OCI-LY3 (cell line): ENCODE data around the gene CNN2.

ENCODE experiments used
- H2AFZ ChIP-seq: fragments of 200-600, 300-600 bp; shearing (Covaris generic); 2 replicates; pipeline ENCODE4 v1.6.0; 2014; ENCODE audit warnings: antibody characterized with exemption, low read depth, low read length
- H3K27ac ChIP-seq: fragments of 200-600, 300-600 bp; sonication (generic); 2 replicates; pipeline ENCODE4 v1.5.1; 2014; ENCODE audit warnings: mild to moderate bottlenecking, low read length, moderate library complexity, mixed read lengths
- H3K27me3 ChIP-seq: fragments of 200-600, 300-600 bp; sonication (generic); 2 replicates; pipeline ENCODE4 v1.6.1; 2014; ENCODE audit warnings: low read depth, low read length, mixed read lengths
- H3K36me3 ChIP-seq: fragments of 200-600, 300-600 bp; sonication (generic); replicated peaks from 2 replicates; pipeline ENCODE3; 2014; ENCODE audit warnings: low read depth, low read length, mixed read lengths
- H3K4me1 ChIP-seq: fragments of 300-600, 200-600 bp; sonication (generic); 2 replicates; pipeline ENCODE4 v1.6.1; 2014; ENCODE audit warnings: low read length, mixed read lengths
- H3K4me2 ChIP-seq: fragments of 200-600, 300-600 bp; sonication (generic); 2 replicates; pipeline ENCODE4 v1.6.1; 2014; ENCODE audit warnings: low read length, mixed read lengths
- H3K4me3 ChIP-seq: fragments of 300-600, 200-600 bp; sonication (generic); 2 replicates; pipeline ENCODE4 v1.5.1; 2014; ENCODE audit warnings: antibody characterized with exemption, mild to moderate bottlenecking, low read length, moderate library complexity
- H3K79me2 ChIP-seq: fragments of 300-600, 200-600 bp; shearing (Covaris generic); 2 replicates; pipeline ENCODE4 v1.6.1; 2014; ENCODE audit warnings: mild to moderate bottlenecking, low read length, mixed read lengths
- H3K9ac ChIP-seq: fragments of 300-600, 200-600 bp; shearing (Covaris generic); 2 replicates; pipeline ENCODE4 v1.6.0; 2014; ENCODE audit warnings: mild to moderate bottlenecking, low read length, moderate library complexity
- H3K9me3 ChIP-seq: fragments of 200-600, 300-600 bp; shearing (Covaris generic); 2 replicates; pipeline ENCODE4 v1.6.1; 2014; ENCODE audit warnings: low read length, mixed read lengths; ENCODE audit not compliant: insufficient read depth
- H4K20me1 ChIP-seq: fragments of 200-600, 300-600 bp; sonication (generic); 2 replicates; pipeline ENCODE4 v1.6.1; 2016; ENCODE audit warnings: low read length, mixed read lengths; ENCODE audit not compliant: insufficient read depth
- EZH2phosphoT487 ChIP-seq: fragments of 200-600 bp; shearing (Covaris generic); IDR thresholded peaks from 2 replicates; pipeline ENCODE4 v1.6.1; 2018; ENCODE audit warnings: antibody characterized with exemption, mixed run types, low read depth
- TF ChIP-seq, protein P1 (sequence below): fragments of 200-600, 300-600 bp; sonication (generic); IDR thresholded peaks from 2 replicates; pipeline ENCODE4 v1.5.1; 2014; ENCODE audit warnings: antibody characterized with exemption, low read length, low read depth

CNN2 gene

DNA sequence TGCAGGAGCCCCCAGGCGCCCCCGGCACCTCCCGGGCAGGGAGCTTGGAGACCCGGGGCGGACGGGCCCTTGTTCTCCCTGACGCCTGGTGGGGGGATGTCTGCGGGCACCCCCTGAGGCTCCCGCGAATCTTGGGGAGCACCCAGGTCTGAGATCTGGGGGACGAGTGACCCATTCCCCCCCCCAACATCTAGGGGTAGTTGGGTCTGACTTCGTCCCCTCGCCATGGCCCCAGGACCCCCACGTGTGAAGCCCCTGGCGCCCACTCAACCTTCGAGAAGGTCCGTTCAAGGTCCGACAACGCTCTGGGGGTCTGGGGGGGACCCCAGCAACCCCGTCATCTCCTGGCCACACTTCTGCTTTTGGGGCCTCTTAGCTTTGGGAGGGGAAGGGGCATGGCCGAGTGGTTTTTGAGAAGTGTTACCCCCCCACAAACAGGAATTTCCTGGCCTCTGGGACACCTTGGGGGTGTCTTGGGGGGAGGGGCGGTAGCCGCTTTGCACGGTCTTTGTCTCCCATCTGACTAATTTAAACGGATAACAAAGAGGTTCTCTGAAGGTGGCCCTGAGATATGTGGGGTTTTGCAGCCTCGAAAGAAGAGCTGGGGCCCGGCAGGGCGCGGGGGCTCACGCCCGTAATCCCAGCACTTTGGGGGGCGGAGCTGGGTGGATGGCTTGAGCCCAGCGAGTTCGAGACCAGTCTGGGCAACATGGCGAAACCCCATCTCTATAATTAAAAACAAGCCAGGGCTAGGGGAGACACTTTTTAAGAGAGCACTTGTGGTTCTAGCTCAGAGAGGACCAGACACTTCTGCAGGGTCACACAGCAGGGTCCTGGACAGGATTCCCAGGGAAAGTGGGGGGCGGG lies 608 bp downstream of the CNN2 start:
- H4K20me1 ChIP-seq, result peaks cover 27% of the 10 kb centered on the region
- no peaks in the 10 kb centered on the region for H3K9me3 ChIP-seq
- H3K9ac ChIP-seq, result peak overlapping the region; percentile 96
- no peak for TF ChIP-seq EZH2phosphoT487
- TF ChIP-seq, protein P1, sequence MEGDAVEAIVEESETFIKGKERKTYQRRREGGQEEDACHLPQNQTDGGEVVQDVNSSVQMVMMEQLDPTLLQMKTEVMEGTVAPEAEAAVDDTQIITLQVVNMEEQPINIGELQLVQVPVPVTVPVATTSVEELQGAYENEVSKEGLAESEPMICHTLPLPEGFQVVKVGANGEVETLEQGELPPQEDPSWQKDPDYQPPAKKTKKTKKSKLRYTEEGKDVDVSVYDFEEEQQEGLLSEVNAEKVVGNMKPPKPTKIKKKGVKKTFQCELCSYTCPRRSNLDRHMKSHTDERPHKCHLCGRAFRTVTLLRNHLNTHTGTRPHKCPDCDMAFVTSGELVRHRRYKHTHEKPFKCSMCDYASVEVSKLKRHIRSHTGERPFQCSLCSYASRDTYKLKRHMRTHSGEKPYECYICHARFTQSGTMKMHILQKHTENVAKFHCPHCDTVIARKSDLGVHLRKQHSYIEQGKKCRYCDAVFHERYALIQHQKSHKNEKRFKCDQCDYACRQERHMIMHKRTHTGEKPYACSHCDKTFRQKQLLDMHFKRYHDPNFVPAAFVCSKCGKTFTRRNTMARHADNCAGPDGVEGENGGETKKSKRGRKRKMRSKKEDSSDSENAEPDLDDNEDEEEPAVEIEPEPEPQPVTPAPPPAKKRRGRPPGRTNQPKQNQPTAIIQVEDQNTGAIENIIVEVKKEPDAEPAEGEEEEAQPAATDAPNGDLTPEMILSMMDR, result no peak
- no peak overlapping the region for H2AFZ ChIP-seq
- peaks cover 23% of the 10 kb centered on the region for H3K36me3 ChIP-seq
- H3K4me1 ChIP-seq, result peaks cover 11% of the 10 kb centered on the region
- peak overlapping the region; percentile 86 for H3K27ac ChIP-seq
- H3K27me3 ChIP-seq, result no peaks in the 10 kb centered on the region
- peaks cover 53% of the 10 kb centered on the region for H3K79me2 ChIP-seq
- peak overlapping the region; percentile 88 for H3K4me3 ChIP-seq
- H3K4me2 ChIP-seq, result peak overlapping the region; percentile 85

- Histone ChIP-seq H4K20me1 (peaks cover 30% of the 10 kb centered on the region), H3K27ac (peak overlapping the region; percentile 86), H3K4me1 (peaks cover 11% of the 10 kb centered on the region), H2AFZ (no peak overlapping the region), H3K9ac (peak overlapping the region; percentile 96), H3K27me3 (no peaks in the 10 kb centered on the region), H3K9me3 (no peaks in the 10 kb centered on the region), H3K36me3 (peaks cover 29% of the 10 kb centered on the region), H3K4me2 (peak overlapping the region; percentile 85), H3K4me3 (peak overlapping the region; percentile 88), H3K79me2 (peaks cover 60% of the 10 kb centered on the region)
- TF ChIP-seq, protein P1, result no peak
- no peak for TF ChIP-seq EZH2phosphoT487
Measured at GRCh38 chr19:1027650-1028061, 1.2 kb downstream of the CNN2 start.

GRCh38 chr19:1028062-1028926 lies 1.9 kb downstream of the CNN2 start:
- Histone ChIP-seq H4K20me1 (peaks cover 30% of the 10 kb centered on the region), H3K4me2 (peak overlapping the region; percentile 85), H2AFZ (no peak overlapping the region), H3K9me3 (no peaks in the 10 kb centered on the region), H3K27me3 (no peaks in the 10 kb centered on the region), H3K27ac (peak overlapping the region; percentile 86), H3K4me1 (peaks cover 11% of the 10 kb centered on the region), H3K79me2 (peaks cover 65% of the 10 kb centered on the region), H3K9ac (peak overlapping the region; percentile 96), H3K4me3 (peak overlapping the region; percentile 88), H3K36me3 (peaks cover 34% of the 10 kb centered on the region)
- TF ChIP-seq, protein P1, result no peak
- no peak for TF ChIP-seq EZH2phosphoT487
